HEK293 (cell line): ENCODE results near the gene MRPS27.

Source experiments
- CTCF ChIA-PET: fragments of 350-600 bp; formaldehyde crosslinking; extraction: SDS; loops from one replicate; lab custom pipeline; 2021; ENCODE audit warnings: antibody characterized with exemption; lab: Yijun Ruan, JAX
- POLR2A ChIA-PET: fragments of 300-600 bp; formaldehyde crosslinking; extraction: SDS; loops from one replicate; lab custom pipeline; 2020; ENCODE audit warnings: antibody characterized with exemption, inconsistent platforms; lab: Yijun Ruan, JAX
- H3K27ac ChIP-seq: fragments of 200-500 bp; sonication (Bioruptor generic); 2 replicates; pipeline ENCODE4 v1.5.1; 2014; ENCODE audit warnings: low read depth, low read length, control low read depth, inconsistent platforms; ENCODE audit errors: extremely low read depth
- H3K36me3 ChIP-seq, 2 experiments: fragments of 200-500 bp in 1 of 2; sonication (Bioruptor generic) in 1 of 2; 1 replicate in 1 of 2; 2 replicates in 1 of 2; pipeline ENCODE4 v1.5.1; 2014 to 2017; ENCODE audit warnings: inconsistent platforms in 2 of 2, low read length in 2 of 2; ENCODE audit not compliant: control insufficient read depth in 2 of 2, insufficient read depth in 1 of 2
- H3K4me1 ChIP-seq: fragments of 200-500 bp; sonication (Bioruptor generic); 2 replicates; pipeline ENCODE4 v1.5.1; 2014; ENCODE audit warnings: mild to moderate bottlenecking, low read length, inconsistent platforms; ENCODE audit not compliant: control insufficient read depth, insufficient read depth
- H3K4me3 ChIP-seq: 2 replicates; pipeline ENCODE4 v1.5.1; 2011; ENCODE audit warnings: low read depth, mild to moderate bottlenecking, control low read depth, low read length, moderate library complexity
- H3K9me3 ChIP-seq: fragments of 200-500 bp; sonication (Bioruptor generic); 2 replicates; pipeline ENCODE4 v1.5.1; 2014; ENCODE audit warnings: low read depth, low read length, inconsistent platforms; ENCODE audit not compliant: control insufficient read depth, insufficient read depth
- EGR2 ChIP-seq: fragments of 450-650 bp; formaldehyde crosslinking; IDR thresholded peaks from 2 replicates; pipeline ENCODE4 v1.5.1; 2016; ENCODE audit warnings: low read depth, missing biosample characterization, missing genetic modification characterization
- KLF16 ChIP-seq: fragments of 450-650 bp; formaldehyde crosslinking; IDR thresholded peaks from 2 replicates; pipeline ENCODE4 v1.5.1; 2017; ENCODE audit warnings: missing biosample characterization, missing genetic modification characterization
- KLF9 ChIP-seq: fragments of 450-650 bp; formaldehyde crosslinking; IDR thresholded peaks from 2 replicates; pipeline ENCODE4 v1.5.1; 2016; ENCODE audit warnings: missing biosample characterization, missing genetic modification characterization, low read depth
- PRDM1 ChIP-seq: fragments of 450-650 bp; formaldehyde crosslinking; IDR thresholded peaks from 2 replicates; pipeline ENCODE4; 2016; ENCODE audit warnings: missing biosample characterization, missing genetic modification characterization
- SCRT1 ChIP-seq: fragments of 450-650 bp; formaldehyde crosslinking; IDR thresholded peaks from 2 replicates; pipeline ENCODE4 v1.5.1; 2016; ENCODE audit warnings: missing biosample characterization, missing genetic modification characterization, borderline replicate concordance
- SCRT2 ChIP-seq: fragments of 450-650 bp; formaldehyde crosslinking; IDR thresholded peaks from 2 replicates; pipeline ENCODE4 v1.5.1; 2016; ENCODE audit warnings: missing biosample characterization, missing genetic modification characterization
- TRIM28 ChIP-seq: IDR thresholded peaks from 2 replicates; pipeline ENCODE4 v1.6.1; 2011; ENCODE audit warnings: low read length, control low read depth, borderline replicate concordance
- ZBTB8A ChIP-seq: fragments of 450-650 bp; formaldehyde crosslinking; IDR thresholded peaks from 2 replicates; pipeline ENCODE4 v1.5.1; 2016; ENCODE audit warnings: missing biosample characterization, missing genetic modification characterization
- ZFHX2 ChIP-seq: fragments of 450-650 bp; formaldehyde crosslinking; conservative IDR thresholded peaks from 2 replicates; pipeline ENCODE4 v1.5.1; 2016; ENCODE audit warnings: missing biosample characterization, missing genetic modification characterization
- ZNF112 ChIP-seq: fragments of 450-650 bp; formaldehyde crosslinking; IDR thresholded peaks from 2 replicates; pipeline ENCODE4 v1.5.0; 2017; ENCODE audit warnings: missing biosample characterization, missing genetic modification characterization
- ZNF121 ChIP-seq: fragments of 450-650 bp; formaldehyde crosslinking; IDR thresholded peaks from 2 replicates; pipeline ENCODE4 v1.5.1; 2016; ENCODE audit warnings: missing biosample characterization, missing genetic modification characterization
- ZNF2 ChIP-seq: fragments of 450-650 bp; formaldehyde crosslinking; IDR thresholded peaks from 2 replicates; pipeline ENCODE4 v1.5.1; 2016; ENCODE audit warnings: missing biosample characterization, missing genetic modification characterization
- ZNF366 ChIP-seq: fragments of 450-650 bp; formaldehyde crosslinking; conservative IDR thresholded peaks from 2 replicates; pipeline ENCODE4 v1.5.1; 2016; ENCODE audit warnings: missing biosample characterization, missing genetic modification characterization
- ZNF391 ChIP-seq: fragments of 450-650 bp; formaldehyde crosslinking; IDR thresholded peaks from 2 replicates; pipeline ENCODE4 v1.5.1; 2016; ENCODE audit warnings: low read depth, missing biosample characterization, missing genetic modification characterization, borderline replicate concordance
- ZNF394 ChIP-seq: fragments of 450-650 bp; formaldehyde crosslinking; IDR thresholded peaks from 2 replicates; pipeline ENCODE4 v1.5.1; 2016; ENCODE audit warnings: missing biosample characterization, missing genetic modification characterization, mild to moderate bottlenecking, moderate library complexity, borderline replicate concordance
- ZNF596 ChIP-seq: fragments of 450-650 bp; IDR thresholded peaks from 2 replicates; pipeline ENCODE4 v1.5.0; 2018; ENCODE audit warnings: missing biosample characterization, mild to moderate bottlenecking, missing genetic modification characterization, moderate library complexity
- ZNF830 ChIP-seq: fragments of 450-650 bp; IDR thresholded peaks from 2 replicates; pipeline ENCODE4 v1.5.0; 2018; ENCODE audit warnings: missing biosample characterization, missing genetic modification characterization, low read depth, mild to moderate bottlenecking, moderate library complexity
- TF ChIP-seq, protein P1 (sequence below): fragments of 450-650 bp; formaldehyde crosslinking; conservative IDR thresholded peaks from 2 replicates; pipeline ENCODE4 v1.5.1; 2016; ENCODE audit warnings: low read depth, missing biosample characterization, missing genetic modification characterization

The MRPS27 gene

DNA sequence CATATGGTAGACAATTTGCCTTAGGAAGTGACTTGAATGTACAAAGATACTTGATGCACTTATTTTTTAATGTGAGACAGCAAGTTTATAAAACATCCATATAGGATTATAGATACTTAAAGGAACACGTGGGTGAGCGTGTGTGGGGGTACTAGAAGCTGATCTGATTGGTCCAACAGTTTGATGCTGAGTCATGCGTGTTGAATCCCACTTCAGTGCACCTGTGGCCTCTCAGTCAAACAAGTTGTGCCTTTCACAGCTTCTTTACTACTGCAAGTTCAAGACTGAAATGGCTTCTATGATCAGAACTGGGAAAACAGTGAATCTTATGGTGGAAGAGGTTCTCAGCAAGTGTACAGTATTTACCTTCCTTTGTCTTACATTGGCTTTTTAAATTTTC, 113.9 kb downstream of the MRPS27 start:
- ChIA-PET CTCF (no interaction called here), POLR2A (no interaction called here)
- Histone ChIP-seq H3K4me1 (peaks cover 18% of the 10 kb centered on the region), H3K4me3 (no peak overlapping the region), H3K27ac (no peak overlapping the region), H3K36me3 (peaks cover 25 to 46% of the 10 kb centered on the region in 2 experiments), H3K9me3 (no peaks in the 10 kb centered on the region)
- TF ChIP-seq EGR2 (tag by site-specific recombination) (0 out of 2 replicates have a peak, but pooled peaks have one; percentile 36), SCRT2 (tag by site-specific recombination) (peak; percentile 88), SCRT1 (0 out of 2 replicates have a peak, but pooled peaks have one; percentile 45), ZFHX2 (peak; percentile 35), KLF9 (tag by site-specific recombination) (no peak)
- TF ChIP-seq, all 188 proteins: peak for 4

DNA sequence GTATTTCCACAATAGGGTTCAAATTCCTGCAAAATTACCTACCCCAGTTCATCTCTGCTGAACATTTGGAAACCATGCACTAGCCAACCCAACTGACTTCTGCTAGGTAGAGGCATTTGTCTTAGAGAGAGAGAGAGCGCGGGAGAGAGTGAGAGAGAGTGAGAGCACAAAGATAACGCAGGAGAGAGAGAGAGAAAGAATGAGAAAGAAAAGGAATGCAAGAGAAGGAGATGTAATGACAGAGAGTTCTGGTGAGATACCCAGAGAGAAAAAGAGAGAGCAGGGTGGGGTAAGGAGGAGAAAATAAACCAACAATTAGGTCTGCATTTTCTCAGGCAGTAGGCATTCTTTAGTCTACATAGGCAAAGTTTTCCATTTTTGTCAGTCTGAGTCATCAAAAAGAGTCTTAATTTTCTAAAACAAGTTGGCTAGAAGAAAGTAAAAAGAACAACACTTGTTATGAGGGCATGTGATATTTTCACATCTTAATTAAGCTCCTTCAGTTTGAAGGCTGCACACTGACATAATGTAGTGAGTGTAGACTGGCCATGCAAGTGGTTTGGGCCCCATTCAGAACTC, 114.5 kb downstream of the MRPS27 start:
- CTCF ChIA-PET: no interaction called here
- Histone ChIP-seq H3K9me3 (no peaks in the 10 kb centered on the region), H3K4me1 (peaks cover 12% of the 10 kb centered on the region), H3K36me3 (peaks cover 25 to 46% of the 10 kb centered on the region in 2 experiments), H3K4me3 (no peak overlapping the region), H3K27ac (no peak overlapping the region)
- POLR2A ChIA-PET: no interaction called here
- TF ChIP-seq ZNF596 (tag by site-specific recombination) (peak; percentile 38; the same call in 1 of the 2 replicates), ZNF366 (tag by site-specific recombination) (peak; percentile 43; the same call in 1 of the 2 replicates), ZBTB8A (tag by site-specific recombination) (no peak), KLF16 (no peak), ZNF112 (tag by site-specific recombination) (no peak), PRDM1 (tag by site-specific recombination) (peak; percentile 94)
- TF ChIP-seq, protein P1, sequence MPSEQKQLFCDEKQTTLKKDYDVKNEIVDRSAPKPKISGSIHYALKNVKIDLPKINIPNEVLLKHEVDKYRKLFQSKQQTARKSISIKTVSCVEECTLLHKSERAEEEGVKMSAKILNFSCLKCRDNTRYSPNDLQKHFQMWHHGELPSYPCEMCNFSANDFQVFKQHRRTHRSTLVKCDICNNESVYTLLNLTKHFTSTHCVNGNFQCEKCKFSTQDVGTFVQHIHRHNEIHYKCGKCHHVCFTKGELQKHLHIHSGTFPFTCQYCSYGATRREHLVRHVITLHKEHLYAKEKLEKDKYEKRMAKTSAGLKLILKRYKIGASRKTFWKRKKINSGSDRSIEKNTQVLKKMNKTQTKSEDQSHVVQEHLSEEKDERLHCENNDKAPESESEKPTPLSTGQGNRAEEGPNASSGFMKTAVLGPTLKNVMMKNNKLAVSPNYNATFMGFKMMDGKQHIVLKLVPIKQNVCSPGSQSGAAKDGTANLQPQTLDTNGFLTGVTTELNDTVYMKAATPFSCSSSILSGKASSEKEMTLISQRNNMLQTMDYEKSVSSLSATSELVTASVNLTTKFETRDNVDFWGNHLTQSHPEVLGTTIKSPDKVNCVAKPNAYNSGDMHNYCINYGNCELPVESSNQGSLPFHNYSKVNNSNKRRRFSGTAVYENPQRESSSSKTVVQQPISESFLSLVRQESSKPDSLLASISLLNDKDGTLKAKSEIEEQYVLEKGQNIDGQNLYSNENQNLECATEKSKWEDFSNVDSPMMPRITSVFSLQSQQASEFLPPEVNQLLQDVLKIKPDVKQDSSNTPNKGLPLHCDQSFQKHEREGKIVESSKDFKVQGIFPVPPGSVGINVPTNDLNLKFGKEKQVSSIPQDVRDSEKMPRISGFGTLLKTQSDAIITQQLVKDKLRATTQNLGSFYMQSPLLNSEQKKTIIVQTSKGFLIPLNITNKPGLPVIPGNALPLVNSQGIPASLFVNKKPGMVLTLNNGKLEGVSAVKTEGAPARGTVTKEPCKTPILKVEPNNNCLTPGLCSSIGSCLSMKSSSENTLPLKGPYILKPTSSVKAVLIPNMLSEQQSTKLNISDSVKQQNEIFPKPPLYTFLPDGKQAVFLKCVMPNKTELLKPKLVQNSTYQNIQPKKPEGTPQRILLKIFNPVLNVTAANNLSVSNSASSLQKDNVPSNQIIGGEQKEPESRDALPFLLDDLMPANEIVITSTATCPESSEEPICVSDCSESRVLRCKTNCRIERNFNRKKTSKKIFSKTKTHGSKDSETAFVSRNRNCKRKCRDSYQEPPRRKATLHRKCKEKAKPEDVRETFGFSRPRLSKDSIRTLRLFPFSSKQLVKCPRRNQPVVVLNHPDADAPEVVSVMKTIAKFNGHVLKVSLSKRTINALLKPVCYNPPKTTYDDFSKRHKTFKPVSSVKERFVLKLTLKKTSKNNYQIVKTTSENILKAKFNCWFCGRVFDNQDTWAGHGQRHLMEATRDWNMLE (tag by site-specific recombination): no peak

DNA sequence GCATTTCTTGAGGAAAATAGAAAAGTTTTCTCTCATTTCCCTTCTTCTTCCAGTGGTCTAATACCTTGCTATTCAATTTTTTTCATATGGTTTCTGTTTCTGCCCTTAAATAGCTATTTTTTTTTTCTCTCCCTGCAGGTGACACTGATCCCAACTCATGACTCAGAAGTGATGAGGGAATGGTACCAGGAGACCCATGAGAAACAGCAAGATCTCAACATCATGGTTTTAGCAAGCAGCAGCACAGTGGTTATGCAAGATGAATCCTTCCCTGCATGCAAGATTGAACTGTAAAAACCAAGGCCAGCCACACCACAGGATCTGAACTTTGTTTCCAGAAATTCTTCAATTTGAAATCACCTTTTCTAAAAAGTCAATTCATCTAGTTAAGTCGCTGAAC, 115.1 kb downstream of the MRPS27 start:
- POLR2A ChIA-PET: no interaction called here
- CTCF ChIA-PET: interaction anchor here (0.7 kb wide), 1 partner anchor 67 kb away, joined by 4 read pairs; no protein-coding TSS in a partner anchor
- H3K27ac ChIP-seq: no peak overlapping the region
- no peak for TF ChIP-seq ZNF121 (tag by site-specific recombination)
- no peak for TF ChIP-seq ZNF830
- no peak for TF ChIP-seq ZNF2 (tag by site-specific recombination)
- no peak for TF ChIP-seq ZNF391 (tag by site-specific recombination)
- TF ChIP-seq ZNF394: no peak
- TF ChIP-seq TRIM28: no peak
- no peaks in the 10 kb centered on the region for H3K9me3 ChIP-seq
- peaks cover 7% of the 10 kb centered on the region for H3K4me1 ChIP-seq
- no peak overlapping the region for H3K4me3 ChIP-seq
- H3K36me3 ChIP-seq: peaks cover 25 to 51% of the 10 kb centered on the region in 2 experiments
